GM21717 (cell line): Measurements from ENCODE around the gene NBAS.
A peak's percentile ranks its signal among the peaks of the same experiment; 100 is the strongest.

ENCODE experiments used
- ATAC-seq: cut with Tn5 transposase; IDR thresholded peaks from one replicate; pipeline ENCODE4 v1.9.1; 2021; ENCODE audit warnings: mild to moderate bottlenecking, moderate library complexity; ENCODE audit not compliant: unreplicated experiment

NBAS gene

DNA sequence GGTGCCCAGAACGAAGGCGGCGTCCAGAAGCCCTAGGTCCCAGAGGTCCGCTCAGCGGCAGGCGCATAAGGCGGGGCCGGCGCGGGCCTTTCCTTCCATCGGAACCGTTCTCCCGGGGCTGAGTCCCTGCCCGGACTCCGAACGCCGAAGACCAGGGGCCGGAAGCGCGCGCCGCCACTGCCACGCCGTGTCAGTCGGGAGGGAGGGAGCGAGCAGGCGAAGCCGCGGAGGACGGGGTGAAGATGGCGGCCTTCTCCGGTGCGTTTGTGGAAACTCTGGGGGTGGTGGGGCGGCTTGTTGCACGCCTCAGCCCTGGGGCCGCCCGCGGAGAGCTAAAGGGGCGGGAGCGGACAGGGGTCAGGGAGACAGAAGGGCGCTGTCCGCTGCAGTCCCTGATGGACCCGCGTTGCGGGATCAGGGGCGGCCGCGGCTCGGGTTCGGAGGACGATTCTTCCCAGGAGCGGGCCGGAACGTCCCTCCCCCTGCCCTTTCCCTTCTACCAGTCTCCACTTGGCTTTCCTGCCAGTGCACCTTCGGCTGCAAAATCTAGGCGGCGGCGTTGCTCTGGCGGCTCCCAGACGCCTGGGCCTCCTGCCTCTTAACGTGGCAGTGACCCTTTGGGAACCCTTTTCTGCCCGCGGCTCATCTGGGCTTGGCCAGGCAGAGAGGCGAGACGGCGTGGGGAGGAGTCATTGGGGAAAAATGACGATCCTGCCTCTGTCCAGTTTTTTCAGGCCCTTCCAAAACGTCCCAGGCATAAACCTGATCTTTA lies 30.7 kb upstream of the NBAS start, which contains the start of gene DDX1:
DDX1 (plus strand) TSS at position 177 of the 772 bp plus-strand sequence; CDS start at position 243, 66 bp downstream.
- ATAC-seq = peak; percentile 96

DNA sequence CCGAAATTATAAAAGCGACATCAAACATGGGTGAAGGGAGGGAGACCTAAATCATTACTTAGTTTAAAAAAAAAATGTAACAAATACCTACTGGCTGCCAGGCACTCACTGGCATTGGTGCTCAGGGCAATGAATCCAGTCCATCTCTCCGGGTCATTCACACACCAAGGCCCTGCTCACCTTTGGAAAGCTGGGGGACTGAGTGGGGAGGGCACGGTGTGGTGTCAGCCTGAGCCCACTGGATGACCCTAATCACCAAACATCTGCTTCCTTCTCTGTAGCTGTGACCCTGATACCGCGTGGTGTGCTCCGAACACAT lies 30.2 kb upstream of the NBAS start:
- no peak for ATAC-seq

GRCh38 chr2:15588329-15588919 lies 27.3 kb upstream of the NBAS start:
- ATAC-seq = no peak

GRCh38 chr2:15584767-15585469 lies 23.8 kb upstream of the NBAS start:
- ATAC-seq = no peak

DNA sequence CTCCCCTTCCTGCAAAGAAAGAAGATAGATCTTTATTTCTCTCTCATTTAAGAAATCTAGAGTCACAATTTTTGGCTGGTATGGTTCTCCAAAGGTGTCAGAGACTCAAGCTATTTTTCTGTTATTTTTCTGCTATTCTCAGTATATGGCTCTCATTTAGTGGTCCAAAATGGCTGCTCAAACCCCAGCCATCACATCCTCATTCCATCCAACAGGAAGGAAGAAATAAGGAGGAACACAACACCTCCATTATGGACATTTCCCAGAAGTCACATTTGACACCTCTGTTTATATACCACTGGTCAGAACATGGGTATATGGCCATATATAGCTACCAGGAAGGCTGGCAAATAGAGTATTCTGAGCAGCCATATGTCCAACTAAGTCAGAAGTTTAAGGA lies 23.2 kb upstream of the NBAS start:
- no peak for ATAC-seq

DNA sequence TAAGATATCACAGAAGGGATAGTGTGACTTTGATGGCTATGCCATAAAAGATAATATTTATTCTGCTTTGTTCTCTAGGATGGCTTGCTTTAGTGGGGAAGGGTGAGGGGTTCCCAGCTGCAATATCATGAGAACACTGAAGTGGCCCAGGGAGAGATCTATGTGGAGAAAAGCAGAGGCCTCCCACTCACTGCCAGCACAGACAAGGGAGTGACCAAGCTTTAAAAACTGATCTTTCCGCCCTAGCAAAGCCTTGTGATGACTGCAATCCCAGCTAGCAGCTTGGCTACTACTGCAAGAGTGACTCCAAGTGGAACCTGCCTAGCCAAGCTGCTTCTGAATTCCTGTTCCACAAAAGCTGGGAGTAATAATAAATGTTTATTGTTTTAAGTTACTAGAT lies 22.7 kb upstream of the NBAS start:
- ATAC-seq = no peak

- ATAC-seq = no peak
Observed at GRCh38 chr2:15582710-15583357, 21.7 kb upstream of the NBAS start.

GRCh38 chr2:15580451-15580850 lies 19.3 kb upstream of the NBAS start:
- no peak for ATAC-seq

DNA sequence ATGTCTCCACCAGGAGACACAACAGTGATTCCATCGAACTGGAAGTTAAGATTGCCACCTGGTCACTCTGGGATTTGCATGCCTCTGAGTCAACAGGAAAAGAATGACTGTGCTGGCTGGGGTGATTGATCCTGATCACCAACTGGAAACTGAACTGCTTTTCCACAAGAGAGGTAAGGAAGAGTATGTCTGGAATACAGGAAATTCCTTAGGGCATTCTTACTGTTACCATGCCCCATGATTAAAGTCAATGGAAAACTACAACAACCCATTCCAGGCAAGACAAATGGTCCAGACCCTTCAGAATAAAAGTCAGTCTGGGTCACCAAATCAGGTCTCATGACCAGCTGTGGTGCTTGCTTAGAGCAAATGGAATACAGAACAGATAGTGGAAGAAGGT lies 18.5 kb upstream of the NBAS start:
- no peak for ATAC-seq

- ATAC-seq = peak; percentile 93
Observed at GRCh38 chr2:15577071-15577735, 16.1 kb upstream of the NBAS start.

DNA sequence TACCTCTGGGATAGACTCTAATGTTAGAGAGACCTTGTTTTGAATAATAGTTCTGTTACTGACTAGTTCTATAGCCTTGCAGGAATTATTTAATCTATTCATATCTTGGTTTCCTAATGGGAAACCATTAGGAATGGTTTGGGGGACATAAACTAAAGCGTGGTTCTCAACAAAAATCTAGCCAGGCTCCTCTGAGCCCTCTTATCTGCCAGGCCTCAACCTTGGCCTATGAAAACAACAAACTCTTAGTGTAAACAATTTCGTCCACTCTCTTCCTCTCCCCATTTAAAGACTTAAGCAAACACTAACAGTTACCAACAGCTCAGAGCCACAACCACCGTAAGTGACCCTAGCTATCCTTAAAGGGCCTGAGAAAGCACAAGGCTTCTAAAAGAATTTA lies 10.6 kb upstream of the NBAS start:
- no peak for ATAC-seq

GRCh38 chr2:15570104-15570503 lies 9.0 kb upstream of the NBAS start:
- no peak for ATAC-seq

DNA sequence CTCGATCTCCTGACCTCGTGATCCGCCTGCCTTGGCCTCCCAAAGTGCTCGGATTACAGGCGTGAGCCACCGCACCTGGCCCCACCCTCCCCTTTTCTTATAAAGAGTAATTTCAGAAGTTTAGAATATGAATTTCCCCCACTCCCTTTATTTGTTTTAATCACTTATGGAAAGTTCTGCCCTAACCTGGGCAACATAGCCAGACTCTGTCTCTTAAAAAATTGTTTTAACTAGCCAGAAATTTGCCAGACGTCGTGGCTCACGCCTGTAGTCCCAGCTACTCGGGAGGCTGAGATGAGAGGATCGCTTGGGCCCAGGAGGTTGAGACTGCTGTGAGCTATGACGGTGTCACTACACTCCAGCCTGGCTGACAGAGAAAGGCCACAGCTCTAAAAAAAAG lies 7.7 kb upstream of the NBAS start:
- ATAC-seq = no peak

- no peak for ATAC-seq
Observed at GRCh38 chr2:15566912-15567311, 5.8 kb upstream of the NBAS start.

GRCh38 chr2:15565994-15566671 lies 5.0 kb upstream of the NBAS start:
- no peak for ATAC-seq

DNA sequence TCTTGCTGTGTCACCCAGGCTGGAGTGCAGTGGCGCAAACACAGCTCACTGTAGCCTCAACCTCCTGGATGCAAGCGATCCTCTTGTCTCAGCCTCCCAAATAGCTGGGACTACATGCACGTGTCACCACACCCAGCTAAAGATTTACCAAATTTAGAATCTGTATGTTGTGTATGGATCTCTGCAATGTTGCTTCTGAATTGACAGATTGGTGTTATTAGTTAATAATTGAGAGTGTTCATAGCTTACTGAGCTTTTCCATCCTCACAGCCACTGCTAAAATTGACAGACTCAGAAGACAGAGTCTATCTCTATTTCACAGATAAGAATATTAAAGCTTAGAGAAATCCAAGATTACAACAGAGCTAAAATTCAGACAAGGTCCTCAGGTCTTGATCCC lies 4.3 kb upstream of the NBAS start:
- no peak for ATAC-seq

DNA sequence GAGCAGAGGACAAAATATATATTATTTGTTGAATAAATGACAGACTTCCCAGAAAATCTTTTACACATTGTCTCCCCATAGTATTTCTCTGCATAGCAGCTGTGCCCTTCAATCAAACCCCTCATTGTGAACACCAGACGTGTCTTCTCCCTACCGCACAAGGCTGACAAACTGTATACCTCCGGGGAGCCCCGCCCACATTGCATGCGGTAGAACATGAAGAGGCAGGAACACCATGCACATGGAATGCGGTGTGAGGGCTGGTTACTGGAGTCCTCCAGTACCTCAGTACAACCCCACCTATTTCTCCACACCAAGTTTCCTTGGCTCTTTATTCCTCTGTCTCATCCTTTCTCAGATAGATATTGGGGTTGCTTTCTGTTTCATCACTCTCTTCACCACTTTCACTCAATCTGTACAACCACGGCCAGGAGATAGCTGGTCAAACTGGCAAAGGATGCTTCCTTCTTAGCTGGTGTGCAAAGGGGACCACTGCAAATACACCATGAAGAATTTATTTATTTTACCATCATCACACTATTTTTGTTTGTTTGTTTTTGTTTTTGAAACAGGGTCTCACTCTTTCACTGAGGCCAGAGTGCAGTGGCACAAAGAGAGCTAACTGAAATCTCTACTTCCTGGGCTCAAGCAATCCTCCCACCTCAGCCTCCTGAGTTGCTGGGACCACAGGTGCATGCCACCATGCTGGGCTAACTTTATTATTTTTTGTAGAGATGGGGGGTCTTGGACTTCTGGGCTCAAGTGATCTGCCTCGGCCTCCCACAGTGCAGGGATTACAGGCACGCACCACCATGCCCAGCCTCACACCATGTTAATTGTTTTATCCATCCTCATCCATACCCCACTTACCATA lies 2.3 kb upstream of the NBAS start:
- no peak for ATAC-seq

- no peak for ATAC-seq
Observed at GRCh38 chr2:15562354-15563031, 1.4 kb upstream of the NBAS start.
